NCI-H128 (cell line): ENCODE data around the gene AKAP6.

Source experiments
- DNase-seq: peaks from one replicate; lab custom pipeline; 2025; ENCODE audit not compliant: unreplicated experiment; lab: John Stamatoyannopoulos, UW

Gene AKAP6

DNA sequence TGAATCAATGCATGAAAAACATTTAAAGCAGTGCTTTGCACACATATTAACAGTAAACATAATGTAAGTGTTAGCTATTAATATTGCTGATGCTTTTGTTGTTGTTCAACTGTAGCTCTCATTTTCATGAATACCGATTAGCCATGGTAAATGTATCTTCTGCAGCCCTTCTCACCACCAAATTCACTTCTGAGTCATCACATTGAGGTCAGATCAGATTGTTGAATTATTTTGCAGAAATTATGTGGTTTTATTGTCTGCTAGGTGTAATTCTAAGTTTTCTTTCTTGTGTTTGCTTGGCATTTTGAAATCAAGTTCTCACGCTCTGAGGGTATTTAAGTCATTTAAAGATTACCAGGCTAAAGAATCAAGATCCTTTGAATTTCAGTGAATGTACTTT is 74.6 kb downstream of the AKAP6 start:
- no peak for DNase-seq

- DNase-seq = no peak
Measured at GRCh38 chr14:32404784-32405573, 75.9 kb downstream of the AKAP6 start.

- DNase-seq = no peak
Measured at GRCh38 chr14:32405856-32406255, 76.8 kb downstream of the AKAP6 start.

DNA sequence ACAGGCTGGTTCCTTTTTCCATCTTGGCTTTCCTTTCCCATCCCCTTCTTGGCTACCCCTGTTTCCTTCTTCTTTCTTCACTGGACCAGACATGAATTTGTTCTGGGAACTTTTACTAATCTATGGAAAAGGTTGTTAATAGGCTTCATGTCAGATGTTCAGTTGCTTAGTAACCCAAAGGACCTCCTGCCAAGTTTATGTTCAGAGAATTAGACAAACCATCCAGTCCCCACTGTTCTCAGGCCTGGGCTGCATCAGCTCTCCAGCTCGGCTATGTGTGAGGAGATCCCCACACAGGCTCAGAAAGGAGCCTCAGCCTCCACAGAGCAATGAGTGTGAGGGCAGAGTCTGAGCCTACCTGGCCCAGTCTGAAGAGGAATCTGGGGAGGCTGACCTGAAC is 78.0 kb downstream of the AKAP6 start:
- DNase-seq = no peak

DNA sequence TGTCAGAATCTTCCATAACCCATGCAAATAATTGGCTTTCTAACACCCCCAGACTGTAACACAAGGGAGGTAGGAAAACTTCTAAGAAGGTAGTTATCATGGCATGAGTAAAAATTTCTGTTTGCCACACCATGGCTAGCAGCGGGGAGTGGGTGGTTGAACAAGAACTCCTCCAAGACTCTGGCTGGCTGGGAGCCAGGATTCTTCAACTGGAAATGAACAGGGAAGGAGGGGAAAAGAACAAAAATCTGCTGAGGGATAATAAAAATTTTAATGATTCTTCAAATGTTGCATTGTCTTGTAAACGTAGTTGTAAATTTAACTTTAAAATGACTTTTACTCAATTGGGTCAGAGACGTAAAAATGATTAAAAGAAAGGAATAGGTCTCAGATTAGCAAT is 78.9 kb downstream of the AKAP6 start:
- DNase-seq = no peak

DNA sequence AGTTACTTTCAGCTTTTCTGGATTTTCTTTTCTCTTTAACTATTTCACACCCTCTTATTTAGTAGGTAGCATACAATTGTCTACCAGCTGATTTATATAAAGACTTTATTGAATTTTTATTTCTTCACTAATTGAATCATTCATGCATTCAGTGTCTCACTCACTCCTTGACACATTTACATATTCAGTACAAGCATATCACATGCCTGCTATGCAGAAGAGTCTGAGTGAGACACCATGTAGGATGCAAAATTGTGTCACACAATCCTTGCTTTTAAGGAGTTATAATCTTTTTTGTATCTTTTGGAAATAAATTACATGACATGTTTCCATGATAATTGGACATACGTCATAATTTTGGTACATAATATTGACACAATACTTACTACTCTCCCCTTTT is 83.0 kb downstream of the AKAP6 start:
- no peak for DNase-seq

DNA sequence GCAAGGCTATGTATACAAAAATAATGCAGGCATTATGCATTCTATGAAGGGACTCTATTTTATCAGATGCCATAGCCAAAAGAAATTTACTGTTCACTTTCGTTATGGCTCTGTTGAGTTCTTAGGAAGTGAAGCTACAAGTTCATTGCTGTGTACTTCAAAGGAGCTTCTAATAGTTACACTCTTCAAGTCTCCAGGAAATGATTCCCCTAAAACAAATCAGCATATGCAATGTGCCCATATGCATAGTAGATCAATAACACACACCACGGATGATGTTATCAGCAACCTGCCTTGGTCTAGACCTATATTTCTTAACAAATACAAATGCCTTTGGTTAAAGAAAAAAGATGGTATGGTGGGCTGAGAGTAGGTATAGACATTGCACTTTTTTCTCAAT is 83.4 kb downstream of the AKAP6 start:
- no peak for DNase-seq

DNA sequence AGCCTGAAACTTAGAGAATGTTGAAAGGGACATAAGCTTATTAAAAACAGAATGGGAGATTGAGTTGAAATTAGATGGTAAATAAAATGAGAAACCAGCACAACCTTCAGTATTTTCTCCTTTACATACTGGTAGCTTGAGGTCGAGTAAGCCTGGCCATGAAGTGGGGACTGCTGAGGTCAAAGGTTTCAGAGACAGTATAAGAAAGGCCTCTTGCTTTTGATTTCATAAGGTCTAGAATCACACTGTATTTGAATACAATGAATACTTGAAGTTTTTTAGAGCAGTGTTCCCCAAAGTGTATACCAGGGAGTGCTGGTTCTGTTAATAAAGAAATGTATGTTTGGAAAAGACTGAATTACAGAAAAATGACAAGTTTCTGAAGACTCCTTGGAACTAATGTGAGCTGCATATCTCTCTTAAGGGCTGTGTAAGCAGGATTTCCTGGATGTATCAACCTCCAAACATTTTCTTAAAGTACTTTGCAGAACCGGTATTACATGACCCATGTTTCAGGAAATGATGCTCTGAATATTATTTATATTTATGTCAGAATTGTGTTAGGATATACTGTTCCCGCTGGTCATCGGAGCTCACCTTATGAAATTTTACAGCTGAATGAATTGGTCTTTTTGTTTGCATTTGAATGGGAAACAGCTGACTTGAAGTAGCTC is 85.0 kb downstream of the AKAP6 start:
- no peak for DNase-seq

GRCh38 chr14:32414808-32415255 is 85.7 kb downstream of the AKAP6 start:
- no peak for DNase-seq

- no peak for DNase-seq
Measured at GRCh38 chr14:32417956-32418552, 89.0 kb downstream of the AKAP6 start.

GRCh38 chr14:32419429-32419828 is 90.3 kb downstream of the AKAP6 start:
- no peak for DNase-seq

- no peak for DNase-seq
Measured at GRCh38 chr14:32421781-32422180, 92.7 kb downstream of the AKAP6 start.

DNA sequence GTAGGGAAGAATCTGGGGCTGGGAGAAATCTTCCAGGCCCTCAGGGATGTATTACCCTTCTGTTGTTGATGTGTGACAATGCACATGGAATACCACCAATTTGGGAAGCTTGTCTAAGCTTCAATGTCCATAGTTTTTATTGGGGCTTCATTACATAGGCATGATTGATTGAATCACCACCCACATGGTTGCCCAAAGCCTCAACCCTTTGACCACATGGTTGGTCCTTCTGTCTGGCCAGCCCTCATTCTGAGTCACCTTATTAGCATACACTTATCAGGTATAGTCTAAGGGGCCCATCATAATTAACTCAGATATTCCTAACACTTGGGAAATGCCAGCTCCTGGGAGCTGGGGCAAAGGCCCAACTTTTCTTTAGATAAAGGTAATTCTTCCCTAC is 93.3 kb downstream of the AKAP6 start:
- DNase-seq = no peak

DNA sequence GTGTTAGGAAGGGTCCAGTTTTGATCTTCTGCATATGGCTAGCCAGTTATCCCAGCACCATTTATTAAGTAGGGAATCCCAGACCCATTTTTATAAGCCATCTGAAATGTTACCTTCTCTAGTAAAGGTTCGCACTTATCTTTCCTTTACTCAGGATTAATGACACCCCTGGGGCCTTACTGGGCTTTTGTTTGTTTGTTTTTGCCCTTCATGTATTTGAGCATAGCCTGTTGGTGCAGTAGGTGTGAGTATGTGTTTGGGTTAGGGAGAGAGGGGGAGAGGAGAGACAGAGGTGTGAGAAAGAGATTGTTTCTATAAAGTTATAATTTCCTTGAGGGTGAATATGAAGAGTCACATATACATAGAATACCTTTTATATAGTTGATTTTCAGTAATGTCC is 96.9 kb downstream of the AKAP6 start:
- DNase-seq = no peak

- DNase-seq = no peak
Measured at GRCh38 chr14:32426586-32427388, 97.7 kb downstream of the AKAP6 start.

DNA sequence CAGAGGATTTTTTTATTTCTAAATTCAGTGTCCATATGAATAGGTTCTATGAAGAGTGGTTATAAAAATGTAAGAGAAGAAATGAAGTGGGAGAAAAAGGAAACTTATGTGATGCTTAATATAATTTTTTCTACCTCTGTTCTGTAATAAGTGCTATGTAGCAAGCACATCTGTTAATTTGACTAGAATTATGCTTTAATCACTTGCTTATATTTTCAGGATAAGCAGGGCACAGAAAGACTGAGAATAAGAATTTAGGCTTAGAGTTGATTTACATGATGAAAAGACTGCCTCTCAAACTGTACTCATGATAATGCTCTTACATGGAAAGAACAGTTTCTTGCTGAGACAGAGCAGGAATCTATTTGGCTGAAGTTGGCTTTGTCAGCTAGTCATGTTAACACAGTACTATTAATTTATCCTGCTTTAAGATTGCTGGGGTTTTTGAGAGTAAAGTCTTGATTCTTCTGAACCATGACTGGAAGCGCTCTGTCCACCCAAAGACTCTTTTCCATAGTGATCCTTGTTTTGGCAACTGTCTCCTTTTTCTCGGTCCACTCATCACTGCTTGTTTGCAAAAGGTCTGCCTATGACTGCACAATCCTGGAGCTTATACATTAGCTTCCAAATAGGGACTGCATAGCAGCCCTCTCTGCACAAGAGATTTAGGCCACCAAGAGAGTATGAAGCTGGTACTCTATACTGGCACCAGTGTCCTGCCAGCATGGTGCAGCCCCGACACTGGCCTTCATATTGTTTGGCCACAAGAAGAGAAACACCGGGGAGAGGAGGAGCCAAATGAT is 98.8 kb downstream of the AKAP6 start:
- no peak for DNase-seq

DNA sequence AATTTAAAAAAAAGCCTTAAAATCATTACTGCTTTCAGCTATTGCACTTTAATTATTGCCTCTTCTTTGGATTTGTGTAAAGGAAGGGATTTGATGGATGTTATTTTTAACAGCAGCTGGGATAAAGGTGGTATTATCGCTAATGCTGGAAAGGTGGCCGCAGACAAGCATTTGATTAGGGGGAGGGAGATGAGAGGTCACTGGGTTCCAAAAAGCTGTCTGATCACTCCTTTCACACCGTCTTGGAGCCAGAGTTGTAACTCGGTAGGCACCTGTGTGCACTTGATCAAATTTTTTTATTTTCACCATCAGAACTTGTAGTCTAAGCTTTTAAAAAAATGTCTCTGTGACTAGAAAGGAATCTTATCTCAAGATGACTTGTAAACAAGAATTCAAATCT is 99.8 kb downstream of the AKAP6 start:
- DNase-seq = no peak

DNA sequence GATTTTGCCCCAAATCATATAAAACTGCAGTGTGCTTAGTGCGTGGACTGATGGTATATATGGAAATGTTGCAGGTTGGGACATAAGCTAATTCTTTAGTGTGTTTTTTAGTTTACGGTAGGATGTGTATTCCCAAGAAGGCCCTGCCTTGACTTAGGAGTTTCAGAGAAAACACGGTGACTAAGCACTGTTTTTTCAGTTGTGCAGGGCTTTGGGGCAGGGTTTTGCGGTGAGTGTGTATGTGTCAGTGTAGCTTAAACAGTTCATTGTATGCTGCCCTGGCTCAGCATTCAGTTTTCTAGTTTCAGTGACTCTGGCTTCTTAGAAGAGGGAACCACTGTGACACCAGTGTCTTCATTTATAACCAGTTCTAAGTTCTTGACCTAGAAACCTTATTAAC is 101.2 kb downstream of the AKAP6 start:
- no peak for DNase-seq

- no peak for DNase-seq
Measured at GRCh38 chr14:32432813-32433538, 103.9 kb downstream of the AKAP6 start.

DNA sequence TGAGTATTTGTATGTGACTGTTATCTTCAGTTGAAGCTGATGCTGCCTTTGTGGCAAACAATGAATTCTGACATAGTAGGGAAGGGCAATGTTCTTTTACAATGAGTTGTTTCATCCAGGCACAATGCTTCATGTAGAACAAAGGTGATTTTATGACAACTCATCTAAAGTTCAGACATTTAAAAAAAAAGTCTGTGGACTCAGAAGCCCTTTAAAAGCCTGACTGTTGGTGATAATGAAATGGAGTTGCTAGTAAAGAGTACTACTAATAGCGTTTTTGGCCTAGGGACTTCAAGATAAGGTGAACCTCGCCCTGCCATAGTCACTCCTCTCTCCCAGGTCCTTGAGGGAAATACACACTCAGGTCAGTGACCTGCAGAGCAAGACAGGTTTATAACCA is 105.1 kb downstream of the AKAP6 start:
- no peak for DNase-seq
